ENCODE results near the gene HK1. TPM values are rescaled to one million over a fixed set of nuclear protein-coding genes. Genes with fewer than 3 reads are reported as not detected.

Gene HK1
- total RNA-seq, 1 donor from 2014 or later = 84.0 TPM

GRCh38 chr10:69428165-69428564, 149.9 kb downstream of the HK1 start:
- Histone ChIP-seq H3K36me3 (no peaks in the 10 kb centered on the region), H3K27me3 (no peaks in the 10 kb centered on the region), H3K27ac (no peak overlapping the region), H3K4me3 (no peak overlapping the region), H3K4me1 (peaks cover 11% of the 10 kb centered on the region), H3K9me3 (no peaks in the 10 kb centered on the region)
- ATAC-seq (no peak), DNase-seq (no peak)
- intact Hi-C loops (cut with DNase I) = loop anchor here (5.0 to 10.0 kb wide), 2 partner anchors 79 to 207 kb away; partner anchors contain the start of gene FAM241B
- TF ChIP-seq CTCF (IDR thresholded peaks at IDR 0.05) = no peak

- TF ChIP-seq CTCF (IDR thresholded peaks at IDR 0.05) = no peak
- H3K27ac ChIP-seq = no peak overlapping the region
- no peaks in the 10 kb centered on the region for H3K36me3 ChIP-seq
- no peaks in the 10 kb centered on the region for H3K27me3 ChIP-seq
- H3K9me3 ChIP-seq = no peaks in the 10 kb centered on the region
- no peak overlapping the region for H3K4me3 ChIP-seq
- ATAC-seq (no peak), DNase-seq (no peak)
- peaks cover 11% of the 10 kb centered on the region for H3K4me1 ChIP-seq
- intact Hi-C loops (cut with DNase I) = no loop called here
Observed at GRCh38 chr10:69434169-69434568, 155.9 kb downstream of the HK1 start.

DNA sequence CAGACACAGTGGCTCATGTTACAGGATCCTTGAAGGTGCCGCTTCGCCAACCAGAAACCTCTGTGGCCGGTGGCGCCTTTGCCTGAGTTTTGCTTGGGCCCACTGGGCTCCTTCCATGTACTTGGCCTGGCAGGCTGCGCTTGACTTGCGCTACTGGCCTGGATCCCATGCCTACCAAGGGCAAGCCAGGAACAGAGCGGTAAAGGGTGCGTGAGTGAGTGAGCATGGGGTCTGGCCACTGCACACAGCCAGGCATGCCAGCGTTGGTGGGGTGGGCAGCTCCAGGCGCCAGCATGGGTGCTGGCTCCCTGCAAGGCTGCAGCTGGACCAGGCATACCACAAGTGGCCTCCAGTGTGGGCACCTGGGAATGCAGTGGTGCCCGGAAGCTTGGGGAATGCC, 156.6 kb downstream of the HK1 start:
- peak; percentile 39 for DNase-seq
- no peaks in the 10 kb centered on the region for H3K36me3 ChIP-seq
- no peak for ATAC-seq
- no peak overlapping the region for H3K27ac ChIP-seq
- H3K4me1 ChIP-seq = peaks cover 19% of the 10 kb centered on the region
- H3K9me3 ChIP-seq = no peaks in the 10 kb centered on the region
- TF ChIP-seq CTCF (IDR thresholded peaks at IDR 0.05) = no peak
- no peaks in the 10 kb centered on the region for H3K27me3 ChIP-seq
- no peak overlapping the region for H3K4me3 ChIP-seq
- intact Hi-C loops (cut with DNase I) = no loop called here

- Histone ChIP-seq H3K4me3 (no peak overlapping the region), H3K4me1 (peaks cover 24% of the 10 kb centered on the region), H3K36me3 (no peaks in the 10 kb centered on the region), H3K9me3 (no peaks in the 10 kb centered on the region), H3K27ac (no peak overlapping the region), H3K27me3 (no peaks in the 10 kb centered on the region)
- TF ChIP-seq CTCF (IDR thresholded peaks at IDR 0.05) = no peak
- intact Hi-C loops (cut with DNase I) = no loop called here
- DNase-seq (peak; percentile 52), ATAC-seq (no peak)
Observed at GRCh38 chr10:69435966-69436520, 157.7 kb downstream of the HK1 start.

DNA sequence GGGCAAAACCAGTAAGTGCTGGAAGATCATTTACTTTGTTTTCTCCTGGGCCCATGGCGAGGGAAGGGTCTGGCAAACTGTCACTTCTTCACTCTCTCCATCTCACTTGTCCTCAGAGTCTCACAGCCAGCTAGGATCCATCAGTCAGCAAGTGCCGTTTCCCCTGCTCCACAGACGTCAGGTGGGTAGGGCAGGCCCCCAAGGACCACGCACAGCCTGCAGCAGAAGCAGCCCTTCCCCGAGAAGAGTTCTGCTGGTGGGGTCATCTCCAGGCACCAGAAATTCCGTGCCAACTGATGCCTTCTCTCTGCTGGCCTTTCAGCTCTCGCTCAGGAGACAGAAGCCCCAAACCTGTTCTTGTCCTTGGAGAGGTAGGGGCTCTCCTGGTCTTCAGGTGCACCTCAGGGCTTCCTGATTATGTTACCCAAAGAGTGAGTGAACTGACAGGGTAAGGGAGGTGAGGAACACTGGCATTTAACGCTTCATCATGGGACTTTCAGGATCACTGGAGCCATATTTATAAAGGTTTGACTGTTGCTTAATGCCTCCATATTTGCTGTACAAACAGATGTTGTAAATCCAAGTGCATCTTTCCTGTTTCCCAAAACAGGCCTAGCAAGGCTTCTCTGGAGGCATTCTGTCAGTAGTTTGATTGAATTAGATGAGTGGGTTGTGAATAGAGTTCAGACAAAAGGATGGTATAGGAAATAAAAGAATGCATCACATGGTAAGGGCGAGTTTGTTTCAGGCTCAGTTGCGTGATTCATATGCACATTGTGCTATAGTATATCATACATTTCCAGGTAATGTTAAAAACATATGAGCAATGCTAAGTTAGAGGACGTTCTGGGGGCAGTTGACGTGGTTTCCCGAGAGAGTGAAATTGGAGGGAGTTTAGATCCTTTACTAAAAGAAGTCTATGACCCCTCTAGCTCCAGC, 159.3 kb downstream of the HK1 start:
- no peak for TF ChIP-seq CTCF (IDR thresholded peaks at IDR 0.05)
- ATAC-seq (no peak), DNase-seq (peak; percentile 34)
- intact Hi-C loops (cut with DNase I) = no loop called here
- Histone ChIP-seq H3K4me3 (no peak overlapping the region), H3K36me3 (no peaks in the 10 kb centered on the region), H3K9me3 (no peaks in the 10 kb centered on the region), H3K27me3 (no peaks in the 10 kb centered on the region), H3K27ac (no peak overlapping the region), H3K4me1 (peaks cover 24% of the 10 kb centered on the region)

All from upper lobe of right lung (tissue), 1 donor.